ENCODE results near the gene ARRB1. TPM values are rescaled to one million over a fixed set of nuclear protein-coding genes. Genes with fewer than 3 reads are reported as not detected.

ARRB1 gene
- total RNA-seq, 2 experiments from 2014 or later, result 26.7 to 27.8 TPM

GRCh38 chr11:75298191-75298975, 53.1 kb downstream of the ARRB1 start:
- peaks cover 7% of the 10 kb centered on the region for H3K4me1 Mint-ChIP-seq (ENCODE audit: low read depth)
- DNase-seq (no peak), ATAC-seq (ENCODE audit: poor library complexity) (no peak)
- no peak overlapping the region for H3K27ac ChIP-seq (ENCODE audit: low read depth in 1 of 2, low read length in 2 of 2)
- peaks cover 18% of the 10 kb centered on the region for H3K36me3 Mint-ChIP-seq (ENCODE audit: low read depth)
- H3K27me3 Mint-ChIP-seq, result no peaks in the 10 kb centered on the region
- intact Hi-C loops (cut with DNase I, micrococcal nuclease), result no loop called here
- H3K27me3 ChIP-seq (ENCODE audit: control insufficient read depth in 1 of 2, insufficient read depth in 2 of 2, low read length in 2 of 2), result no peaks in the 10 kb centered on the region
- no peak for TF ChIP-seq CTCF (IDR thresholded peaks at IDR 0.05)
- H3K27ac Mint-ChIP-seq, result peak overlapping the region; percentile 12
- H3K9me3 ChIP-seq (ENCODE audit: control insufficient read depth in 1 of 2, insufficient read depth in 1 of 2, low read length in 2 of 2), result no peaks in the 10 kb centered on the region
- CTCF ChIA-PET, result no interaction called here
- peaks cover 10% of the 10 kb centered on the region for H3K36me3 ChIP-seq (ENCODE audit: insufficient read depth, low read length)
- H3K9me3 Mint-ChIP-seq, result no peaks in the 10 kb centered on the region
- H3K4me3 Mint-ChIP-seq, result no peak overlapping the region
- H3K4me1 ChIP-seq (ENCODE audit: insufficient read depth, low read length), result peaks cover 3% of the 10 kb centered on the region
- H3K4me3 ChIP-seq (ENCODE audit: low read length), result no peak overlapping the region
- POLR2A ChIA-PET, result no interaction called here

GRCh38 chr11:75293903-75294302, 57.6 kb downstream of the ARRB1 start:
- Histone ChIP-seq H3K4me1 (ENCODE audit: insufficient read depth, low read length) (peaks cover 6% of the 10 kb centered on the region), H3K36me3 (ENCODE audit: insufficient read depth, low read length) (peaks cover 21% of the 10 kb centered on the region), H3K27me3 (ENCODE audit: control insufficient read depth in 1 of 2, insufficient read depth in 2 of 2, low read length in 2 of 2) (no peaks in the 10 kb centered on the region), H3K4me3 (ENCODE audit: low read length) (no peak overlapping the region), H3K27ac (ENCODE audit: low read depth in 1 of 2, low read length in 2 of 2) (no peak overlapping the region), H3K9me3 (ENCODE audit: control insufficient read depth in 1 of 2, insufficient read depth in 1 of 2, low read length in 2 of 2) (no peaks in the 10 kb centered on the region)
- ATAC-seq (ENCODE audit: poor library complexity) (no peak), DNase-seq (no peak)
- POLR2A ChIA-PET, result no interaction called here
- no peak for TF ChIP-seq CTCF (IDR thresholded peaks at IDR 0.05)
- Mint-ChIP-seq H3K27me3 (no peaks in the 10 kb centered on the region), H3K9me3 (no peaks in the 10 kb centered on the region), H3K4me1 (ENCODE audit: low read depth) (peaks cover 4% of the 10 kb centered on the region), H3K36me3 (ENCODE audit: low read depth) (peaks cover 31% of the 10 kb centered on the region), H3K27ac (no peak overlapping the region), H3K4me3 (no peak overlapping the region)
- intact Hi-C loops (cut with DNase I, micrococcal nuclease), result no loop called here
- CTCF ChIA-PET, result no interaction called here

DNA sequence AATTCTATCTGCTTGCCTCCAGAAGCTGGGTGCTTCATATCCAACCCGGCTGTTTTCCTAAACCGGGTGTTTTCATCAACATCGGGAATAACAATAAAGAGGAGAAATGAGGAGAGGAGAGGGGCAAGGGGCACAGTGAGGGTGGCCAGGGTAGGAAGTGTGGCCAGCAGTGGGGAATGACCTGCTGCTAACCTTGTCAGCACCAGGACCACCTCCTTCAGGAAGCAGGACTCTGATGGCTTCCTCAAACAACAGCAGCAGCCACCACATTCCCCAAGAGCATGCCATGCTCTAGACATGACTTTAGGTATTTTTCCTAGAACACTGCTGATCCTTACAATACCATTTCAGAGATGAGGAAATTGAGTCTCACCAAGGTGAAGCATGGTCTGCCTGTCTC, 58.5 kb downstream of the ARRB1 start:
- ChIA-PET CTCF (no interaction called here), POLR2A (no interaction called here)
- Mint-ChIP-seq H3K36me3 (ENCODE audit: low read depth) (peaks cover 38% of the 10 kb centered on the region), H3K4me3 (no peak overlapping the region), H3K4me1 (ENCODE audit: low read depth) (peaks cover 4% of the 10 kb centered on the region), H3K9me3 (no peaks in the 10 kb centered on the region), H3K27ac (peak overlapping the region; percentile 27), H3K27me3 (no peaks in the 10 kb centered on the region)
- Histone ChIP-seq H3K36me3 (ENCODE audit: insufficient read depth, low read length) (peaks cover 21% of the 10 kb centered on the region), H3K9me3 (ENCODE audit: control insufficient read depth in 1 of 2, insufficient read depth in 1 of 2, low read length in 2 of 2) (no peaks in the 10 kb centered on the region), H3K4me3 (ENCODE audit: low read length) (no peak overlapping the region), H3K27ac (ENCODE audit: low read depth in 1 of 2, low read length in 2 of 2) (no peak overlapping the region), H3K27me3 (ENCODE audit: control insufficient read depth in 1 of 2, insufficient read depth in 2 of 2, low read length in 2 of 2) (no peaks in the 10 kb centered on the region), H3K4me1 (ENCODE audit: insufficient read depth, low read length) (peaks cover 6% of the 10 kb centered on the region)
- intact Hi-C loops (cut with DNase I, micrococcal nuclease), result no loop called here
- no peak for ATAC-seq (ENCODE audit: poor library complexity)
- DNase-seq, result no peak
- no peak for TF ChIP-seq CTCF (IDR thresholded peaks at IDR 0.05)

All from CD4-positive, alpha-beta T cell (primary cell).